ENCODE data around the gene U2AF2.

DNA sequence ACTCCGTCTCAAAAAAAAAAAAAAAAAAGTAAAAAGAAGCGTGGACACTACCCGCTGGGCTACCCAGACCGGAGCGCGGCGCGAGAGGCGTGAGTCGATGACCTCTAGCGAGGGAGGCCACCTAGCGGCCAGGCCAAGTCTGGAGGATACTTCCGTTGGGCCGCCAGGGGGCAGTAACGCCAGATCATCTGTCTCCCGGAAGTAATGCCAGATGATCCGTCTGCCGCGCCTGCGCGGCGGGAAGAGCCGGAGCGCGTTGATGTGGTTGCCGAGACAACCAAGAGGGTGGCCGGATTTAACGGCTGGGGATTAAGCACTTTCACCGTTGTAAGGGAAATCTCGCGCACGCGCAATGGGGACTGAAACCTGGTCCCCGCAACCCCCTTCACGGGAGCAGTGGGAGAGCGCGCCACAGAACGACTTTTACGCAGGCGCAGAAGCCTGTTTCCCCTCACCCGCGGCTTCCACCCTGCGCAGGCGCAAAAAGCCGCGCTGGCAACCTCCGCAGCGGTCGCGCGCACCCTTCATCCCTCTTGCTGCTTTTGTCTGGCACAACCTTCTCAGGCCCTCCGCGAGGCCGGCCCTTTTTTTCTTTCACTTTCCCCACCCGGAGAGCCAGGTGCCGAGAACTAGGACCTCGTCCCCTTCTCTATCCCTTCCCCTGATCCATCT is 1.0 kb upstream of the U2AF2 start:
- peak; percentile 100 for TF ChIP-seq CTCF (IDR thresholded peaks at IDR 0.05)
- TF ChIP-seq SIN3A (IDR thresholded peaks at IDR 0.05; ENCODE audit: borderline replicate concordance, insufficient read depth, low read depth, low read length): peak; percentile 84; the same call in 1 of the 2 replicates
